GM12878 (cell line): ENCODE data around the gene NCBP2. TPM values are rescaled to one million over a fixed set of nuclear protein-coding genes. Genes with fewer than 3 reads are reported as not detected.

Experiments used
- ASH2L ChIP-seq: fragments of 300-600, 200-600 bp; sonication (generic); IDR thresholded peaks from 2 replicates; pipeline ENCODE4 v1.6.1; 2017; ENCODE audit warnings: low read depth, mild to moderate bottlenecking, borderline replicate concordance
- BHLHE40 ChIP-seq, 2 experiments: fragments of 450-650 bp in 1 of 2; IDR thresholded peaks; 2 replicates each; pipeline ENCODE4 v1.6.1; 2011 to 2017; ENCODE audit warnings: low read depth in 2 of 2, borderline replicate concordance in 1 of 2, improper control_type of control experiment in 1 of 2, low read length in 1 of 2, mild to moderate bottlenecking in 1 of 2
- CBX5 ChIP-seq: sonication (generic); IDR thresholded peaks from 2 replicates; pipeline ENCODE4 v1.6.1; 2016; ENCODE audit warnings: low read depth, moderate library complexity, mild to moderate bottlenecking, inconsistent platforms
- CEBPB ChIP-seq, 2 experiments: fragments of 150-350 bp in 1 of 2; IDR thresholded peaks; 2 replicates each; pipeline ENCODE4 v1.6.1; 2012 to 2014; ENCODE audit warnings: low read depth in 2 of 2, low read length in 2 of 2, borderline replicate concordance in 1 of 2, inconsistent platforms in 1 of 2
- CREB1 ChIP-seq: IDR thresholded peaks from 2 replicates; pipeline ENCODE4 v1.6.1; 2012; ENCODE audit warnings: low read depth, mild to moderate bottlenecking, inconsistent platforms
- CTCF ChIP-seq, 3 experiments: IDR thresholded peaks in 2 of 3; conservative IDR thresholded peaks in 1 of 3; 2 replicates each; pipeline ENCODE4 v1.5.1; 2011; ENCODE audit warnings: low read depth in 3 of 3, low read length in 3 of 3, mild to moderate bottlenecking in 3 of 3, control low read depth in 2 of 3, moderate library complexity in 2 of 3, inconsistent platforms in 1 of 3, mixed read lengths in 1 of 3; ENCODE audit not compliant: control insufficient read depth in 2 of 3, insufficient read depth in 1 of 3; ENCODE audit errors: extremely low read depth in 1 of 3
- DPF2 ChIP-seq: fragments of 450-650 bp; IDR thresholded peaks from 2 replicates; pipeline ENCODE4 v1.6.1; 2017; ENCODE audit warnings: mild to moderate bottlenecking
- ETV6 ChIP-seq, 2 experiments: fragments of 450-650 bp in 1 of 2; IDR thresholded peaks in 1 of 2; conservative IDR thresholded peaks in 1 of 2; 2 replicates each; pipeline ENCODE4 v1.6.1; 2014; ENCODE audit warnings: antibody characterized with exemption in 1 of 2, borderline replicate concordance in 1 of 2, low read depth in 1 of 2, mild to moderate bottlenecking in 1 of 2, moderate library complexity in 1 of 2
- FOXM1 ChIP-seq: IDR thresholded peaks from 2 replicates; pipeline ENCODE4 v1.6.1; 2012; ENCODE audit warnings: low read depth, mild to moderate bottlenecking, inconsistent platforms, low read length, moderate library complexity
- GATAD2B ChIP-seq: fragments of 450-650 bp; conservative IDR thresholded peaks from 2 replicates; pipeline ENCODE4 v1.6.1; 2017; ENCODE audit warnings: low read depth, mild to moderate bottlenecking, moderate library complexity
- HDGF ChIP-seq: fragments of 450-650 bp; IDR thresholded peaks from 2 replicates; pipeline ENCODE4 v1.6.1; 2016; ENCODE audit warnings: antibody characterized with exemption
- JUNB ChIP-seq: IDR thresholded peaks from 2 replicates; pipeline ENCODE4 v1.6.1; 2016; ENCODE audit warnings: antibody characterized with exemption, mild to moderate bottlenecking
- JUND ChIP-seq: IDR thresholded peaks from 2 replicates; pipeline ENCODE4 v1.6.1; 2012; ENCODE audit warnings: low read depth, mild to moderate bottlenecking, low read length, improper control_type of control experiment, moderate library complexity
- LARP7 ChIP-seq: fragments of 450-650 bp; IDR thresholded peaks from 2 replicates; pipeline ENCODE4 v1.6.1; 2017; ENCODE audit warnings: mild to moderate bottlenecking
- MLLT1 ChIP-seq: fragments of 450-650 bp; IDR thresholded peaks from 2 replicates; pipeline ENCODE4 v1.6.1; 2016; ENCODE audit warnings: mild to moderate bottlenecking
- NFXL1 ChIP-seq: fragments of 450-650 bp; IDR thresholded peaks from 2 replicates; pipeline ENCODE4 v1.6.1; 2017; ENCODE audit warnings: antibody characterized with exemption, mild to moderate bottlenecking, borderline replicate concordance
- NR2C2 ChIP-seq: IDR thresholded peaks from 2 replicates; pipeline ENCODE4 v1.6.1; 2011; ENCODE audit warnings: borderline replicate concordance, low read depth; ENCODE audit not compliant: control insufficient read depth, insufficient read length
- POU2F2 ChIP-seq: IDR thresholded peaks from 3 replicates; pipeline ENCODE4 v1.6.1; 2011; ENCODE audit warnings: low read depth, mild to moderate bottlenecking, low read length, borderline replicate concordance
- RCOR1 ChIP-seq: conservative IDR thresholded peaks from 2 replicates; pipeline ENCODE4 v1.6.1; 2012; ENCODE audit warnings: low read depth, low read length, improper control_type of control experiment
- RELB ChIP-seq: fragments of 450-650 bp; IDR thresholded peaks from 2 replicates; pipeline ENCODE4 v1.6.1; 2017; ENCODE audit warnings: low read depth, mild to moderate bottlenecking, moderate library complexity
- SPI1 ChIP-seq: IDR thresholded peaks from 2 replicates; pipeline ENCODE4 v1.6.1; 2011; ENCODE audit warnings: low read depth, mild to moderate bottlenecking, low read length, moderate library complexity, borderline replicate concordance; ENCODE audit not compliant: insufficient read depth
- STAT1 ChIP-seq: fragments of 450-650 bp; conservative IDR thresholded peaks from 2 replicates; pipeline ENCODE4 v1.6.1; 2014; ENCODE audit warnings: antibody characterized with exemption, mild to moderate bottlenecking
- TCF12 ChIP-seq: IDR thresholded peaks from 2 replicates; pipeline ENCODE4 v1.6.1; 2011; ENCODE audit warnings: low read depth, mild to moderate bottlenecking, low read length
- YY1 ChIP-seq: IDR thresholded peaks from 2 replicates; pipeline ENCODE4 v1.6.1; 2011; ENCODE audit warnings: low read depth, mild to moderate bottlenecking, low read length
- ZNF622 ChIP-seq: fragments of 450-650 bp; IDR thresholded peaks from 2 replicates; pipeline ENCODE4 v1.6.1; 2017; ENCODE audit warnings: mild to moderate bottlenecking, inconsistent platforms
- polyA plus RNA-seq, 11 experiments: library from polyadenylated mRNA; depleted of rRNA in 4 of 11; unstranded in 6 of 11; stranded (reverse) in 5 of 11; fragments of >200 nt; fragmentation: Nextera tagmentation in 4 of 11; fragmentation: Illumina TruSeq in 1 of 11; extraction: Ambion mirVana in 4 of 11; extraction: Trizol in 1 of 11; gene quantifications; 1 replicate in 1 of 11; 2 replicates in 10 of 11; pipeline versions ENCODE4 v1.2.1 to v1.2.3, GENCODE V29; 2011 to 2016; ENCODE audit warnings: inconsistent platforms in 2 of 11, missing spikeins in 2 of 11, low read depth in 1 of 11
- total RNA-seq, 4 experiments: library from RNA; depleted of rRNA in 3 of 4; stranded (reverse); fragments of >200 nt in 3 of 4; fragmentation: Illumina TruSeq in 1 of 4; extraction: Trizol in 1 of 4; gene quantifications; 2 replicates each; pipeline versions ENCODE4 v1.2.1 to v1.2.3, GENCODE V29; 2013 to 2021
- TF ChIP-seq, protein P1 (sequence below): IDR thresholded peaks from 2 replicates; pipeline ENCODE4 v1.6.1; 2012; ENCODE audit warnings: low read depth, low read length, improper control_type of control experiment

The NCBP2 gene
- total and polyA plus RNA-seq, 10 of the 15 experiments (the other 5 are each of a cell fraction or from before 2014, with no cell fraction given): 59.6 to 136 (median 96.4) TPM

- TF ChIP-seq GATAD2B: peak; percentile 94
- TF ChIP-seq MLLT1: no peak
- peak; percentile 60; the same call in 1 of the 2 replicates for TF ChIP-seq NFXL1
- no peak for TF ChIP-seq JUNB
- TF ChIP-seq, protein P1, sequence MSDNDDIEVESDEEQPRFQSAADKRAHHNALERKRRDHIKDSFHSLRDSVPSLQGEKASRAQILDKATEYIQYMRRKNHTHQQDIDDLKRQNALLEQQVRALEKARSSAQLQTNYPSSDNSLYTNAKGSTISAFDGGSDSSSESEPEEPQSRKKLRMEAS: no peak
- TF ChIP-seq TCF12: no peak
- TF ChIP-seq JUND: no peak
- peak; percentile 77 for TF ChIP-seq YY1
- TF ChIP-seq SPI1: no peak
- no peak for TF ChIP-seq CREB1
- TF ChIP-seq RELB: no peak
- no peak for TF ChIP-seq FOXM1
- TF ChIP-seq ZNF622: no peak
- no peak for TF ChIP-seq ASH2L
- TF ChIP-seq HDGF: no peak
- no peak for TF ChIP-seq ETV6 (conservative IDR thresholded peaks at IDR 0.05 in 1 of 2, IDR thresholded peaks at IDR 0.05 in 1 of 2; ENCODE audit: borderline replicate concordance in 1 of 2, low read depth in 1 of 2)
- TF ChIP-seq DPF2: peak; percentile 86
- no peak for TF ChIP-seq POU2F2
- TF ChIP-seq BHLHE40 (IDR thresholded peaks at IDR 0.05; ENCODE audit: borderline replicate concordance in 1 of 2, low read depth in 2 of 2, low read length in 1 of 2): peak in 1 of 2 experiments; percentile 58; a peak in 2 of 4 replicates
- no peak for TF ChIP-seq NR2C2
- TF ChIP-seq STAT1: no peak
- no peak for TF ChIP-seq RCOR1
- peak; percentile 61 to 82 (median 69); a peak in 5 of 6 replicates for TF ChIP-seq CTCF (IDR thresholded peaks at IDR 0.05 in 2 of 3, conservative IDR thresholded peaks at IDR 0.05 in 1 of 3; ENCODE audit: control insufficient read depth in 2 of 3, extremely low read depth in 1 of 3, insufficient read depth in 1 of 3, low read depth in 3 of 3, low read length in 3 of 3)
- TF ChIP-seq CBX5: no peak
- TF ChIP-seq CEBPB (IDR thresholded peaks at IDR 0.05; ENCODE audit: borderline replicate concordance in 1 of 2, low read depth in 2 of 2, low read length in 2 of 2): no peak
- TF ChIP-seq LARP7: peak; percentile 89
Measured at GRCh38 chr3:196969660-196970546, 27.6 kb upstream of the NCBP2 start (continued).
